Stimulated activated naive CD8-positive, alpha-beta T cell treated with anti-CD3 and anti-CD28 coated beads, Interleukin-15, Interleukin-2, amounts not matched to agents 100 ng/mL and 50 ng/mL, for 24 hours (primary cell): Measurements from ENCODE around the gene MYO7A.

ENCODE experiments used
- H3K27ac Mint-ChIP-seq: one replicate; pipeline ENCODE4 v1.8.0; 2021; ENCODE audit warnings: mild to moderate bottlenecking, mixed read lengths
- H3K27me3 Mint-ChIP-seq: one replicate; pipeline ENCODE4 v1.8.0; 2021; ENCODE audit warnings: mixed read lengths
- H3K36me3 Mint-ChIP-seq: one replicate; pipeline ENCODE4 v1.8.0; 2021; ENCODE audit warnings: low read depth, mixed read lengths
- H3K4me1 Mint-ChIP-seq: one replicate; pipeline ENCODE4 v1.8.0; 2021; ENCODE audit warnings: low read depth, mixed read lengths
- H3K4me3 Mint-ChIP-seq: one replicate; pipeline ENCODE4 v1.8.0; 2021; ENCODE audit warnings: mild to moderate bottlenecking, mixed read lengths
- H3K9me3 Mint-ChIP-seq: one replicate; pipeline ENCODE4 v1.8.0; 2021; ENCODE audit warnings: mixed read lengths

The MYO7A gene

DNA sequence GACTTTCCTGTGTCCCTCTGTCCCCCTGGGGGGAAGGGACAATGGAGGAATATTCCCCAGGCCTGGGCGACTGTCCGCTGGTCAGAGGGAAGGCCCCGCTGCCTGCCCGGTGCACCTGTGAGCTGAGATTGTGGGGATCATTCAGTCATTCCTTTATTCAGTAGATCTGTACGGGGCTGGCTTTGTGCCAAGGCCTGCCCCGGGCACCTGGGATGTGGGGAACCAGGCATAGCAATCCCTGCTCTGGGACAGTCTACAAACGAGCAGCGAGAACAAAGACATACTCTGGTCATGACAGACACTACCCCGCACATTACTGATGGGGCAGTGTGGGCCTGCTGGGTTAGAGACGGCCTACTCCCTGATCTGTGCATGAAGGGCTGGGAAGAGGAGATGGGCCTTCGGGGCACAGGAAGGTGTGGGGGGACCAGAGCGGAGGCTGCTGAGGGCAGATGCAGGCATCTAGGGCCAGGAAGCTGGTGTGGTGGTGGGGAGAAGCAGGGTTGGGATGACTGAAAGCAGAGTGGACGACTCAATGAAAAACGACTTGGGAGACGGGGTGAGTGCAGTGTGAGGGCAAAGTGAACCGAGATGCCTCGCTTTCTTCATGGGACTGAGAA, 1.8 kb upstream of the MYO7A start:
- H3K4me1 Mint-ChIP-seq = peaks cover 6% of the 10 kb centered on the region
- no peak overlapping the region for H3K27ac Mint-ChIP-seq
- H3K4me3 Mint-ChIP-seq = no peak overlapping the region
- H3K27me3 Mint-ChIP-seq = no peaks in the 10 kb centered on the region
- H3K9me3 Mint-ChIP-seq = no peaks in the 10 kb centered on the region
- H3K36me3 Mint-ChIP-seq = no peaks in the 10 kb centered on the region

DNA sequence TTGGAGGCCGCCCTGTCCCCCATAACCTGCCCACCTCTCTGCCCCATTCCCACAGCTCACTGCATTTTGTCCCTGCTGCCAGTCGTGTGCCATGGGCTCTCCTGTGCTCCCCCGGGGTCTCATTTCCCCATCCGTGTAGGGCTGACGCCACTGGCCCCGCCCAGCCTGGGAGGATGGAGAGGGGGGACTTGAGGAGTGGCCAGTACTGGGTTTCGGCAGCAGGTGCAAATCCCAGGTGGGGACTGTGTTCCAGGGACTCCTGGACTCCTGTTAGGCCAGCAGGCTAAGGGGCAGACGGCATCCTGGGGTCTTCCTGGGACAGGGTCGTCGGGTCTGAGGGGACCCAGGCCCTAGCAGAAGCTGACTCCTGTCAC, 1.2 kb upstream of the MYO7A start:
- no peaks in the 10 kb centered on the region for H3K36me3 Mint-ChIP-seq
- H3K27ac Mint-ChIP-seq = no peak overlapping the region
- no peaks in the 10 kb centered on the region for H3K9me3 Mint-ChIP-seq
- H3K4me1 Mint-ChIP-seq = peaks cover 6% of the 10 kb centered on the region
- no peaks in the 10 kb centered on the region for H3K27me3 Mint-ChIP-seq
- no peak overlapping the region for H3K4me3 Mint-ChIP-seq

DNA sequence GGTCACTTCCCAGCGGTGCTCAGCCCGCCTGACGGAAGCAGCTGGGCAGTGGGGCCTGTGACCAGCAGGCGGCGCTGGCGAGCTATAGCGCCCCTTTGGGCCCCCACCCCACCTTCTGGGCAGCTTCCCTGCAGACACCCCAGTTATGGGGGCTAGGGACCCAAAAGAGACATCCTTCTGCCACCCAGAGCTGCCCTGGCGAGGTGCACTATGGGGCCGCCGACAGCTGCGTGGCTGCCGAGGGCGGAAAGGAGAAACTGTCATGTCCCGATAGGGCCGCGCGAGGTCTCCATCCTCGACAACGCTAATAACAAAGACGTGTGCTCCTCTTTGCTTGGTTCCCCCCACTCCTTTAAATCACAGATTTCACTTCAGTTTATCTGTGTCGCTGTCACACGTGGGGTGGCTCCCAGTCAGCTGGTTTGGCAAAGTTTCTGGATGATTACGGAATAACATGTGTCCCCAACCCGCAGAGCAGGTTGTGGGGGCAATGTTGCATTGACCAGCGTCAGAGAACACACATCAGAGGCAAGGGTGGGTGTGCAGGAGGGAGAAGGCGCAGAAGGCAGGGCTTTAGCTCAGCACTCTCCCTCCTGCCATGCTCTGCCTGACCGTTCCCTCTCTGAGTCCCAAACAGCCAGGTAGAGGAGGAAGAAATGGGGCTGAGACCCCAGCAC, 673 bp upstream of the MYO7A start:
- peaks cover 6% of the 10 kb centered on the region for H3K4me1 Mint-ChIP-seq
- peak overlapping the region; percentile 35 for H3K4me3 Mint-ChIP-seq
- H3K9me3 Mint-ChIP-seq = no peaks in the 10 kb centered on the region
- H3K27ac Mint-ChIP-seq = no peak overlapping the region
- H3K36me3 Mint-ChIP-seq = no peaks in the 10 kb centered on the region
- H3K27me3 Mint-ChIP-seq = no peaks in the 10 kb centered on the region

DNA sequence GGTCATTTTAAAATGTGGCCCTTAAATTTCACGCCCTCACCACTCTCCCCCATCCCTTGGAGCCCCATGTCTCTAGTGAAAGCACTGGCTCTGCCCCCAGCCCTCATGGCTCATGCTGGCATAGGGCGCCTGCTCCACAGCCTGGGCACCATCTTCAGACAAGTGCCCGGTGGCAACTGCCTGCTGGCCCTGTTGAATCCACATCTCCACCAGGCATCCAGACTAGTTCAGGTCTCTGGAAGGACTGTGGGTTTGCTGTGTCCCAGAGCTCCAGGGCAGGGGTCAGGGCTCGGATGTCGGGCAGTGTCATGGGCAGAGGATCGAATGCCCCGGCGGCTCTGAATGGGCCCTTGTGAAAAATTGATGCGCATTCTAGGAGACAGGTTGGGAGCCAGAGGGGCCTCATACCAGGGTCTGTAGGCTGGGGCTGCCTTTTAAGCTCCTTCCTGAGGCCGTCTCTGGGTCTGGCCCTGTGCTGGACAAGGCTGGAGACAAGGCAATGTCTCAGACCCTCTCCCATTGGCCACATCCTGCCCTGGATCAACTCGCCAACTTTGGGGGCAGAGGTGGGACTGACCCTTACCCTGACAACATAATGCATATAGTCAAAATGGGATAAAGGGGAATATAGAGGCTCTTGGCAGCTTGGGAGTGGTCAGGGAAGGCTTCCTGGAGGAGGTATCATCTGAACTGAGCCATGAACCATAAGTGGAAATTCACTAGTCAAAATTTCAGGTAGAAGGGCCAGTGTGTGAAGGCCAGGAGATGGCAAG, 1.2 kb downstream of the MYO7A start:
- Mint-ChIP-seq H3K4me3 (no peak overlapping the region), H3K36me3 (no peaks in the 10 kb centered on the region), H3K27me3 (no peaks in the 10 kb centered on the region), H3K4me1 (peaks cover 6% of the 10 kb centered on the region), H3K27ac (no peak overlapping the region), H3K9me3 (no peaks in the 10 kb centered on the region)

DNA sequence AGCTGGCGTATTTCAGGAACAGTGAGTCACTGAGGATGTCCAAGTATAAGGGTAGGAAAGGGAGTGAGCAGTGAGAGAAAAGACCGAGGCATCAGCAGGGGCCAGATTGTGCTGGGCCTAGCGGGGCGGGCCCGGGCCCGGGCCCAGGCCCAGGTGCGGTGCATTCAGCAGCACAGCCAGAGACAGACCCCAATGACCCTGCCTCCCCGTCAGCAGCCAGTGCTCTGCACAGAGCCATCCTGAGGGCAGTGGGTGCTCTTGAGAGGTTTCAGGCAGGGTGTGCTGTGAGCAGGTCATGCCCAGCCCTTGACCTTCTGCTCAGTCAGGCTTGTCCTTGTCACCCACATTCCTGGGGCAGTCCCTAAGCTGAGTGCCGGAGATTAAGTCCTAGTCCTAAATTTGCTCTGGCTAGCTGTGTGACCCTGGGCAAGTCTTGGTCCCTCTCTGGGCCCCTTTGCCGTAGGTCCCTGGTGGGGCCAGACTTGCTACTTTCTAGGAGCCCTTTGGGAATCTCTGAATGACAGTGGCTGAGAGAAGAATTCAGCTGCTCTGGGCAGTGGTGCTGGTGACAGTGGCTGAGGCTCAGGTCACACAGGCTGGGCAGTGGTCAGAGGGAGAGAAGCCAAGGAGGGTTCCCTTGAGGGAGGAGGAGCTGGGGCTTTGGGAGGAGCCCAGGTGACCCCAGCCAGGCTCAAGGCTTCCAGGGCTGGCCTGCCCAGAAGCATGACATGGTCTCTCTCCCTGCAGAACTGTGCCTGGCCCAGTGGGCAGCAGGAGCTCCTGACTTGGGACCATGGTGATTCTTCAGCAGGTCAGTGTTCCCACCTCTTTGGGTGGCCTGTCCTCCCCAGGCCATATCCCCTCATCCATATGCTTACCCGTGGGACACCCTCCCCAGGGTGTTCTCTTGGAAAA, 2.1 kb downstream of the MYO7A start:
- Mint-ChIP-seq H3K27me3 (no peaks in the 10 kb centered on the region), H3K9me3 (no peaks in the 10 kb centered on the region), H3K4me1 (peaks cover 6% of the 10 kb centered on the region), H3K27ac (no peak overlapping the region), H3K4me3 (no peak overlapping the region), H3K36me3 (no peaks in the 10 kb centered on the region)

DNA sequence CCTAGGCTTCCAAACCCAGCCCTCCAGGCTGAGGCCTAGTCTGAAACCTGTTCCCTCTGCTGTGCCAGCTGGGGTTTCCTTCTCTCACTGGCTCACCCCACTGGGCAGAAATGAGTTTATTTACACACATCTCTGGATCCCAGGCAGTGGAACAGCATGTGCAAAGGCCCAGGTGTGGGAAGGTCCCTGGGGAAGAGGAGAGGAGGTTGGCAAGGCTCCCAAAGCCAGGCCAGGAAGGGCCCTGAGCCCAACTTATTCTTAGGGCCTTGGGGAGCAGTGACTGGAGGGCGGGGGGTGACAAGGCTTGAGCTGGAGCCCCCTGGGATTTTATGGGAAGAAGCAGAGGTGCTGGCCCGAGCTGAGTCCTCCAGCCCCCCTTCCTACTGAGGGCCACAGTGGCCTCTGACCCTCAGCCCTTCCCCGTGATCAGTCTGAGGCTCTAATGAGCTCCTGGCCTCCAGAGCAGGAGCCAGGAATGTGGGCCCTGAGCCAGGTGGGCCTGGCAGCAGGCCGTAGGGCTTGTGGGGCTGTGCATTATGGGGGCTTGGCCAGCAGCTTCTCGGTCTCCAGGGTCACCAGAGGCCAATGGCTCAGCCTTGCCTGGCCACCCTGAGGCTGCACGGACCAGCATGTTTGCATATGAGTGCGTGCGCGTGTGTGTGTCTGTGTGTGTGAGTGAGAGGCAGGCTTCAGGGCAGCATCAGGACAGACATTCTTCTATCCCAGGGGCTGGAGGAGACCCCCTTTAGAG, 2.9 kb downstream of the MYO7A start:
- Mint-ChIP-seq H3K4me3 (no peak overlapping the region), H3K4me1 (peaks cover 11% of the 10 kb centered on the region), H3K36me3 (no peaks in the 10 kb centered on the region), H3K27ac (no peak overlapping the region), H3K27me3 (peaks cover 3% of the 10 kb centered on the region), H3K9me3 (no peaks in the 10 kb centered on the region)

DNA sequence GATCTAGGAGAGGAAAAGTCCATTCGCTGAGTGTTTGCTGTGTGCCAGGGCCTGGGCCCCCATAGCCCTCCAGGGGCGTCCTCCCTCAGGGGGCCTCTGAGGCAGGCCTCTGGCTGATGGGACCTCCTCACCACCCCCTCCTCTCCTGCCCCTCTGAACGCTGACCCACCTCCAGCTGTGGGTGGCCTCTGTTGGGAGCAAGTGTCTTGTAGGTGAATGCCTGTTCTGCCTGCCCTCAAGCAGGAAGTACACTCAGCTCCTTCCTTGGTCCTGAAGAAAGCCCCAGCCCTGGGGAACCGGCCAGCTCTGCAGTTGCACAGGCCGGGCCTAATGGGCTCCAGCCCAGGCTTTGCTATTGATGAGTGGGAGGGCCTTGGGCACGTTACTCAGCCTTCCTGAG, 3.5 kb downstream of the MYO7A start:
- H3K27me3 Mint-ChIP-seq = peaks cover 10% of the 10 kb centered on the region
- no peak overlapping the region for H3K4me3 Mint-ChIP-seq
- no peaks in the 10 kb centered on the region for H3K9me3 Mint-ChIP-seq

DNA sequence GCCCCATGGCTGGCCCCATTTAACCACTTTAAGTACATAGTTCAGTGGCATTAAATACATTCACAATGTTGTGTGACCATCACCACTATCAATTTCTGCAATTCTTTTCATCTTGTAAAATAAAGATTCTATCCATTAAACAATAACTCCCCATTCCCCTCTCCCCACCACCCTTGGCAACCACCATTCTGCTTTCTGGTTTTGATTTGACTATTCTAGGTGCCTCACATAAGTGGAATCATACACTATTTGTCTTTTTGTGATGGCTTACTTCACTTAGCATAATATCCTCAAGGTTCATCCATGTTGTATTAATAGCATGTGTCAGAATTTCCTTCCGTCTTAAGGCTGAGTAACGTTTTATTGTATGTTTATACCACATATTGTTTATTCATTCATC, 7.0 kb downstream of the MYO7A start:
- Mint-ChIP-seq H3K36me3 (no peaks in the 10 kb centered on the region), H3K4me1 (peaks cover 11% of the 10 kb centered on the region), H3K27ac (no peak overlapping the region), H3K9me3 (no peaks in the 10 kb centered on the region), H3K4me3 (no peak overlapping the region), H3K27me3 (peaks cover 35% of the 10 kb centered on the region)

More for the DNA sequence above, 3.5 kb downstream of the MYO7A start:
- H3K27ac Mint-ChIP-seq = no peak overlapping the region
- H3K36me3 Mint-ChIP-seq = no peaks in the 10 kb centered on the region
- peaks cover 18% of the 10 kb centered on the region for H3K4me1 Mint-ChIP-seq

DNA sequence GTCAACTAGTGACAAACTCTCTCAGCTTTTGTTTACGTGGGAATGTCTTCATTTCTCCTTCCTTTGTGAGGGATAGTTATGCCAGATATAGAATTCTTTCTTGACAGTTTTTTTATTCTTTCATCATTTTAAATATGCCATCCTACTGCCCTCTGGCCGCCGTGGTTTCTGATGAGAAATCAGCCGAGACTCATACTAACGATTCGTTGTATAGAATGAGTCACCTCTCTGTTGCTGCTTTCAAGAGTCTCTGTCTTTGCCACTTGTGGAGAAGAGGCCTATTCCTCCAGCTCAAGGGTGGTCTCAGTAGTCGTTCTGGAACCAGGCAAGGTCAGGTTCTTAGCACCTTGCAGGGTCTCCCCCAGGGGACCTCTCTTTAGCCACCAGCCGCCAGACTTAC, 8.0 kb downstream of the MYO7A start:
- H3K4me1 Mint-ChIP-seq = peaks cover 11% of the 10 kb centered on the region
- H3K27me3 Mint-ChIP-seq = peaks cover 35% of the 10 kb centered on the region
- no peaks in the 10 kb centered on the region for H3K36me3 Mint-ChIP-seq
- H3K9me3 Mint-ChIP-seq = no peaks in the 10 kb centered on the region
- no peak overlapping the region for H3K27ac Mint-ChIP-seq
- no peak overlapping the region for H3K4me3 Mint-ChIP-seq

DNA sequence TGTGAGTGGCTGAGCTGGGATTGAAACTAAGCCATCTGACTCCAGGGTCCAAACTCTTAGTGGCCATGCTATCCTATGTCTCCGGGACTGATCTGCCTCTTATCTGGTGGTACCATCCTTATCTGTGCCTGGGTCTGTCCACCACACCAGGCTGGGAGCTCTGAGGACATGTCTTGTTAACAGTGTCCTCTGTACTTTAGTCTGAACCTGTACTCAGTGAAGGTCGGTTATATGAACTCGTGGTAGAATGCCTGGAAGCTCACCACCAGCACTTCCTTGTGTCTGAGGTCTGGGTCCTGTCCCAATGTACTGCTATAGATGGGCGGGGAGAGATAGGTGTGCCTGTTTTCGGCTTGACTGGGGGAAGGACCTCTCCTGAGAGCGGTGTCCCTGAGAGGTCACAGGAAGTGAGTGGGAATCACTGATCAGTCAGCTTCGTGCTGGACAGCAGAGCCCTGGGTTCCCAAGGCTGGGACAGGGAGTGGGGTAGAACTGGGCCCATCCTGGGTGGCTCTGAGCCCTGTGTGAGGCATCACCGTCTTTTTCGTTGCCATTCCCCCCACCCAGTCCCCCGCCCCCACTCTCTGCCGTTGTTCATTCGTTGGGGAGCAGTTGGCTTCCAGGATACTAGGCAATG, 8.9 kb downstream of the MYO7A start:
- Mint-ChIP-seq H3K27me3 (peaks cover 35% of the 10 kb centered on the region), H3K27ac (no peak overlapping the region), H3K36me3 (no peaks in the 10 kb centered on the region), H3K4me1 (peaks cover 16% of the 10 kb centered on the region), H3K9me3 (no peaks in the 10 kb centered on the region), H3K4me3 (no peak overlapping the region)

DNA sequence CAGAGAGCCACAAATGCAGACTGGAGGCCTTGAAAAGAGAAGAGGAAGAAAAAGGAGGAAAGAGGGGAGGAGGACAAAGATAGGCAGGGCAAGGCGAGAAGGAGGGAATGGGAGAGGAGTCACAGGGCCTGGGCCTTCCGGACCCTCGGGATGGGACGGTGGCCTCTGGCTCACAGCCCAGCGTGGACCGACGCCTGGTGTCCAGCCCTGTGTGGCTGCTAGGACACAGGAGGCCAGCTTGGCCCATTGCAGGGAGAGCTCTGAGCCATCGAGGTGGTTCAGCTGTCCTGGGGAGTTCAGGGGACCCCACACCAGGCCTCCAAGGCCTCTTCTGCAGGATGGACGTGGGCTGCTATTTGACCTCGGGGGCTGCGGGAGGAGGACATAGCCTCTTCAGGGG, 9.4 kb downstream of the MYO7A start:
- Mint-ChIP-seq H3K27ac (no peak overlapping the region), H3K4me3 (no peak overlapping the region), H3K9me3 (no peaks in the 10 kb centered on the region), H3K4me1 (peaks cover 21% of the 10 kb centered on the region), H3K27me3 (peaks cover 35% of the 10 kb centered on the region), H3K36me3 (no peaks in the 10 kb centered on the region)

DNA sequence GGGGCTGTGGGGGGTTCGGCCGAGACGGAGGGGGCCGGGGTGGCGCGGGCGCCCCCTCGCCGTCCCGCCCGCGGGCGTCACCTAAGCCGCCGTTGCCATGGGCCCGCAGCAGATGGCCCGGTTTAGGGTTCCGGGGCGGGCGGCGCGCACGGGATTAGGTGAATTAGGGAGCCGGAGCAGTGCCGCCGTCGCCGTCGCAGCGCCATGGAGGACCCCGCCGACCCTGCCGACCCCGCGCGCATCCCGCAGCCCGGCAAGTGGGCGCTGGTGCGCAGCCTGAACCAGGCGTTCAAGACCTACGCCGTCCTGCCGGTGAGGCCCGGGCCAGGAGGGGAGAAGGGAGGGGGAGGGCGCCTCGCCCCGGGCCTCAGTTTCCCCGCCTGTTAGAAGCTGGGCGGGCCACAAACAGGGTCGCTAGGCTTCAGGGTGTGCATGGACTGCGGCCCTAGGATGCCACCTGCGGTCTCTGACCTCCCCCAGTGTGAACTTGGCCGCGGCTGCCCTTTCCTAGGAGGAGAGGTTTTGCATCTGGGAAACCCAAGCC, 10.1 kb downstream of the MYO7A start:
- H3K9me3 Mint-ChIP-seq = no peaks in the 10 kb centered on the region
- H3K4me3 Mint-ChIP-seq = no peak overlapping the region
- no peak overlapping the region for H3K27ac Mint-ChIP-seq
- peaks cover 27% of the 10 kb centered on the region for H3K4me1 Mint-ChIP-seq
- H3K36me3 Mint-ChIP-seq = no peaks in the 10 kb centered on the region
- H3K27me3 Mint-ChIP-seq = peaks cover 35% of the 10 kb centered on the region

DNA sequence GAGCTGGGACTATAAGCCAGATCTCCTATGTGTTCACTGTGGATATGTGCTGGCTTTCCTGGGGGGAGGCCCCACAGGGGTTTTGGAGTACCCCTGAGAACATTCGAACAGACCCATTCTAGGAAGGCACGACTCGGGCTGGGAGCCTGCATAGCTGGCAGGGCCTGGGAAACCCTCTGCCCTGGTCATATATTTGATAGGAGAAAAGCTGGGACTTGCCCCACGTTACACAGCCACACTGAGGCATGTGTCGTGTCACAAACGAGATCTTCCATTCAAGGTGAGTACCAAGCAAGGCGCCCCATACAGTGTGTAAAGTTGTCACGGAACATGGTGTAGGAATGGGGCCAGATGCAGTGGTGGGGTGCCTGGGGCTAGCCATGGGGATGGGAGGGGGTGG, 11.2 kb downstream of the MYO7A start:
- H3K9me3 Mint-ChIP-seq = no peaks in the 10 kb centered on the region
- H3K4me3 Mint-ChIP-seq = no peak overlapping the region
- peaks cover 29% of the 10 kb centered on the region for H3K4me1 Mint-ChIP-seq
- peaks cover 35% of the 10 kb centered on the region for H3K27me3 Mint-ChIP-seq
- H3K27ac Mint-ChIP-seq = no peak overlapping the region
- H3K36me3 Mint-ChIP-seq = no peaks in the 10 kb centered on the region
